H1 (cell line): Measurements from ENCODE around the gene PRTG. TPM values are rescaled to one million over a fixed set of nuclear protein-coding genes. Genes with fewer than 3 reads are reported as not detected.

Experiments used
- NANOG ChIP-seq: IDR thresholded peaks from 2 replicates; pipeline ENCODE4 v1.6.1; 2011; ENCODE audit warnings: low read length, low read depth, mild to moderate bottlenecking, inconsistent platforms; ENCODE audit not compliant: insufficient read depth, poor library complexity, severe bottlenecking
- POLR2AphosphoS5 ChIP-seq: IDR thresholded peaks from 2 replicates; pipeline ENCODE4 v1.6.1; 2011; ENCODE audit warnings: low read depth, low read length
- SIX5 ChIP-seq: IDR thresholded peaks from 2 replicates; pipeline ENCODE4 v1.6.1; 2011; ENCODE audit warnings: mild to moderate bottlenecking, low read depth, low read length
- polyA plus RNA-seq, 7 experiments: library from polyadenylated mRNA; depleted of rRNA in 3 of 7; stranded (reverse) in 5 of 7; unstranded in 2 of 7; fragments of >200 nt in 5 of 7; fragments of 200-250 nt in 2 of 7; gene quantifications; 1 replicate in 5 of 7; 2 replicates in 1 of 7; 4 replicates in 1 of 7; pipeline versions ENCODE4 v1.2.1 to v1.2.3, GENCODE V29; 2011 to 2013; ENCODE audit warnings: missing spikeins in 2 of 7, mixed read lengths in 2 of 7
- total RNA-seq: library from RNA; stranded (reverse); fragmentation: NEBNext Ultra II Directional; extraction: Animal tissue kit (Norgen Biotek cat#: 25700); gene quantifications from 2 replicates; pipeline ENCODE4 v1.2.1, GENCODE V29; 2021
- TF ChIP-seq, protein P1 (sequence below): IDR thresholded peaks from 2 replicates; pipeline ENCODE4 v1.6.1; 2012; ENCODE audit warnings: inconsistent platforms
- TF ChIP-seq, protein P2 (sequence below): IDR thresholded peaks from 2 replicates; pipeline ENCODE4 v1.6.1; 2012; ENCODE audit warnings: low read length, inconsistent platforms

PRTG gene
- total and polyA plus RNA-seq, 2 of the 8 experiments (the other 6 are each of a cell fraction or from before 2014, with no cell fraction given) = 3.1 to 3.2 TPM

DNA sequence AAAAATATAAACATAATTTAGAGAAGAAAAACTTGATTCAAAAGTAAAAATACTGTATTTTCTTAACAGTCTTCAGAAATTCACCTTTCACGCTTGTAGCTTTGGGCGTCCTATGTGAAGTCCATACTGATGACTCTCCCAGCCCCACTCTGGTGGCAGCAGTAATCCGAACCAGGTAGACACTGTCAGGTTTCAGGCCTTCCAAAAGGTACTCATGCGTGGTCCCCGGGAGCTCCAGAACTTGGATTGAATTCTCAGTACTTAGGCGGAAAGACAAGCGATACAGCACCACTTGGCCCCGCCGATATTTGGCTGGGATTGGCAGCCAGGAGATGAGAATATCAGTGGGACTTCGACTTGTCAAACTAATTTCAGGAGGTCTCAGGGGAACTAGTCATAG, 69.7 kb downstream of the PRTG start (continued):
- TF ChIP-seq, protein P1, sequence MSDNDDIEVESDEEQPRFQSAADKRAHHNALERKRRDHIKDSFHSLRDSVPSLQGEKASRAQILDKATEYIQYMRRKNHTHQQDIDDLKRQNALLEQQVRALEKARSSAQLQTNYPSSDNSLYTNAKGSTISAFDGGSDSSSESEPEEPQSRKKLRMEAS = no peak
- TF ChIP-seq SIX5 (no peak), NANOG (no peak), POLR2AphosphoS5 (no peak)
- TF ChIP-seq, protein P2, sequence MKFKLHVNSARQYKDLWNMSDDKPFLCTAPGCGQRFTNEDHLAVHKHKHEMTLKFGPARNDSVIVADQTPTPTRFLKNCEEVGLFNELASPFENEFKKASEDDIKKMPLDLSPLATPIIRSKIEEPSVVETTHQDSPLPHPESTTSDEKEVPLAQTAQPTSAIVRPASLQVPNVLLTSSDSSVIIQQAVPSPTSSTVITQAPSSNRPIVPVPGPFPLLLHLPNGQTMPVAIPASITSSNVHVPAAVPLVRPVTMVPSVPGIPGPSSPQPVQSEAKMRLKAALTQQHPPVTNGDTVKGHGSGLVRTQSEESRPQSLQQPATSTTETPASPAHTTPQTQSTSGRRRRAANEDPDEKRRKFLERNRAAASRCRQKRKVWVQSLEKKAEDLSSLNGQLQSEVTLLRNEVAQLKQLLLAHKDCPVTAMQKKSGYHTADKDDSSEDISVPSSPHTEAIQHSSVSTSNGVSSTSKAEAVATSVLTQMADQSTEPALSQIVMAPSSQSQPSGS = no peak
